Stimulated activated CD8-positive, alpha-beta memory T cell treated with anti-CD3 and anti-CD28 coated beads, Interleukin-7, amount 100 ng/mL, for 48 hours (primary cell): ENCODE measurements around the gene PDZRN4.
"Not testable (repeated sequence)": the region's sequence is repeated elsewhere in the genome, so short reads cannot be mapped to it uniquely, and the experiment has no call there.

Source experiments
- DNase-seq, 2 donors: peaks; one replicate each; pipeline ENCODE4 v3.0.0-alpha.2; 2020; ENCODE audit warnings: low read depth in 1 of 2; ENCODE audit errors: extremely low read depth in 1 of 2

Gene PDZRN4

GRCh38 chr12:41504976-41505375 lies 316.9 kb downstream of the PDZRN4 start:
- DNase-seq = no peak

GRCh38 chr12:41507286-41507685 lies 319.2 kb downstream of the PDZRN4 start:
- DNase-seq = no peak

- DNase-seq = no peak
Measured at GRCh38 chr12:41509271-41510055, 321.3 kb downstream of the PDZRN4 start.

DNA sequence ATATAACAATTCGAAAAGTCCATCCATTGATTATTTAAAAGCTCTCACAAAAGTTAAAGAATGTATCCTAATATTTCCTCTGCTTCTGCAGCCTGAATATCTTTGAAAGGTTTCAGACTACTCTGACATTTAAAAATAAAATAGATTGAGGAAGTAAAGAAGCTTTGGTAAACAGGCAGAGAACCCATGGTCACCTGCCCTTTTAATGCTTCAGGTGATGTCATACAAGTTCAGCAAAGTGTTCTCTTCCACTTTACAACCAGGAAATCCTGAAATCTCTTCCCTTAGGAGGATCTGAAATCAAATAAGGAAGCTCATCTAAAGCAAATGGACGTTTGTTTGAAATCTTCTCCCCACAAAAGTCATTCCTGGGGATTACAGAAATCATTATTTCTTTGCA lies 322.4 kb downstream of the PDZRN4 start:
- DNase-seq = no peak

- no peak for DNase-seq
Measured at GRCh38 chr12:41511247-41511646, 323.1 kb downstream of the PDZRN4 start.

DNA sequence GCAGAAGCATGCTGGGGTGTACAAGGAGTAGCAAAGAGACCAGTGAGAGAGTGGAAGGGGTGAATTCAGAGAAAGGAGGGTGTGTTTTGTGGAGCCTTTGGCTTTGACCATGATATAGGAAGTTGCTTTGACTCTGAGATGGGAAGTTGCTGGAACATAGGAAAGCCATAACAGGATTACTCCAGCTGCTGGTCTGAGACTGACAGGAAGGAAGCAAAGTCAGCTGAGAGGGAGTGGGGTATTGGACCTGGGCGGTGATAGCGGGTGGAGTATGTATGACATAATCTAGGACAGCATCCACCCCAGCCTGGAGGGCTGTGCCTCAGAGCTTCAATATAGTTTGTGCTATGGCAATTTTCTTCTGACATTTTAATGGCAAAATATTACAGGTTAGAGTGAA lies 324.4 kb downstream of the PDZRN4 start:
- DNase-seq = no peak

- no peak for DNase-seq
Measured at GRCh38 chr12:41514021-41514777, 326.1 kb downstream of the PDZRN4 start.

DNA sequence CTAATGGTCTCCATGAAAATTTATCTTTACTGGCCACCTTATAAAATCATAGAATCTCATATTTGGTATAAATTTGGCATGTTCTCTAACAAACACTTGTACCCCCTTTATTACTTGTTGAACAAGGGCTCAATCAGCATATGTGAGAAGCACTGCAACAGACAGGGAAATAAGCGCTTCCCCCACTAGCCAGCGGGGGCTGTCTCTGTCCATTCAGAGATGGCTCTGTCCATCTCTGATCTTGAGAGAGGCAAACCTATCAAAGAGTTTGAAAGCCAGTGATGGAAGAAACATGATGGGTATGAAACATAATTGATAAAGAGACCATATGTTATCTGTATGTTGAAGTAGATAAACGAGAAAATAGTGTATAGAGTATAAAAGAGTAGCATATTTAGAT lies 326.8 kb downstream of the PDZRN4 start:
- no peak for DNase-seq

DNA sequence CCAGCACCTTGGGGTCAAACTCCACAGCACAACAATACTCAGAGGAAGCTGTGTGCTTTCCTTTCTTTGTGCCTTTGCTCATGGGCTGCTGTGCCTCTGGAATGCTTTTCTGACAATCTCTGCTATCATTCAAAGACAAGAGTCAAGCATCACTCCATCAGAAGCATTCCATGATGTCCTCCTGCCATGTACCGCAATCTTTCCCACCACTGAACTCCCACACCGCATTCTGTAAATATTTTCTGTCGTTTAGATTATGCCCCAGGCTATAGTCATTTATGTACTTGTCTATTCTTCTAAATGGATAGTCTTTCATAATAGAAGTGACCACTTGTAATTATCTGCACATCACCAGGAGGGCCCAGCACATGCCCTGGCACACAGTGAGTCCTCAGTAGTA lies 327.8 kb downstream of the PDZRN4 start:
- no peak for DNase-seq

DNA sequence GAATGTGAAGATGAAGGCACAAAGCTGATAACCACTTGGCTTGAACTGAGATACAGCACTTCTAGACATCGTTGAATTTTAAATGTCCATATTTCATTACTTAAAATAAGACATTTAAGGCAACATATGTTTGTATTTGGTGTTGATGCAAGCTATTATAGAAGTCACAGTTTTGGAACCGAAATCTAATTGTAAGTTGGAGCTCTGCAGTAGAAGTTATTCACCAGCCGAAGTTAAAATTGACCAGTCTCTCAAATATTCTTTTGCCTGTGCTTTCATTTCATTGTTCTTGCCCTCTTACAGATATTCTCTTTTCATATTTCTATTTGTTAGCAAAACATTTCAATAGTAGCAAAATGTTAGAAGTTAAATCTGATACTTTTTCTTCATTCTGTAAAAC lies 332.7 kb downstream of the PDZRN4 start:
- no peak for DNase-seq

GRCh38 chr12:41521872-41522379 lies 333.8 kb downstream of the PDZRN4 start:
- DNase-seq = no peak

DNA sequence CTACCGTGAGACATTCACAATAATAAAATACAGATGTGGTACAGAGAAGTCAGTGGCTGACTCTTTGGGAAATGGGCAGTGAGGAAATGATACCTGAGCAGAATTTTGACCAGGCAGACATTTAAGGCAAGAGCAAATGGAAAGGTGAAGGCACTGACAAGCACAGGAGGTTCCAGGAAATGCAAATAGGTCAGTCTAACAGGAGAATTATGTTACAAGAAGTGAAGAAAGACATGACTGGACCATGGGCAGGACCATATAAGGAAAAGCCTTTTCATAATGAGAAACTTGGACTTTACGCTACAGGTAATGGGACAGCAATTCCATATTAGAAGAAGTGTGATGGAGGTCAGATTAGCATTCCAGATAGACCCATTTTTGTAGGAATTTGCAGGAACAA lies 338.9 kb downstream of the PDZRN4 start:
- DNase-seq = no peak

GRCh38 chr12:41527534-41528116 lies 339.5 kb downstream of the PDZRN4 start:
- DNase-seq = no peak

DNA sequence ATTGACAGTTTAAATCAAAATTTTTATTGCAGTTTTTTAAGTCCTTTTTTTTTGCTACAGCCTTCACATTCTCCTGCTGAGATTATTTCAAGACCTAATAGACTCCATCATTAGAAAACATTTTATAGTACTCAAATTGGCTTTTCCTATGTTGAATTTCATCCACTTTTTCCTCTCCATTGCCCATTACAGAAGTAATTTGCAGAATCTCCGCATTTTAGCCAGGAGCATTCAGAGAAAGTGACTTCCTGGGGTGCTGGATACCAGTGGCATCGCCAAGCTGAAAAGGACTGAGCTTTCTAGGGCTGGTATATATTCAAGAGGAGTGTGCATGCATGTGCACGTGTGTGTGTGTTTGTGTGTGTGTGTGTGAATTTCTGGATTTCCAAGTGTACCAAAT lies 340.8 kb downstream of the PDZRN4 start:
- no peak for DNase-seq

- no peak for DNase-seq
Measured at GRCh38 chr12:41530441-41530840, 342.3 kb downstream of the PDZRN4 start.

- DNase-seq = no peak
Measured at GRCh38 chr12:41531147-41531829, 343.2 kb downstream of the PDZRN4 start.

DNA sequence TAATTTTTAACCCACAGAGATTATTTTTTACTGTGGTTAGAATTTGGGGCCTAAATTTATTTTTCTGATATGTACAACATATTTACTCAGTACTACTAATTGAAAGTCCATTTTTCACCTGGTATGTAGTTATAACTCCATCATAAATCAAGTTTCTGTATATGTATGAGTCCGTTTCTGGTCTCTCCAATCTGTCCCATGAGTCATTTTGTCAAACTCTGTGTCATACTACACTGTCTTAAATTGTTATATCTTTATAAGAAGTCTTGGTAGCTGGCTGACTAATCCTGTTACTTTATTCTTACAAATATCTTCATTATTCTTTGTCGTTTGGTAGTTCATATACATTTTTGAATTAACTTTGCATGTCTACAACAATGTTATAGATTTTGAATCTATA lies 344.0 kb downstream of the PDZRN4 start:
- no peak for DNase-seq

DNA sequence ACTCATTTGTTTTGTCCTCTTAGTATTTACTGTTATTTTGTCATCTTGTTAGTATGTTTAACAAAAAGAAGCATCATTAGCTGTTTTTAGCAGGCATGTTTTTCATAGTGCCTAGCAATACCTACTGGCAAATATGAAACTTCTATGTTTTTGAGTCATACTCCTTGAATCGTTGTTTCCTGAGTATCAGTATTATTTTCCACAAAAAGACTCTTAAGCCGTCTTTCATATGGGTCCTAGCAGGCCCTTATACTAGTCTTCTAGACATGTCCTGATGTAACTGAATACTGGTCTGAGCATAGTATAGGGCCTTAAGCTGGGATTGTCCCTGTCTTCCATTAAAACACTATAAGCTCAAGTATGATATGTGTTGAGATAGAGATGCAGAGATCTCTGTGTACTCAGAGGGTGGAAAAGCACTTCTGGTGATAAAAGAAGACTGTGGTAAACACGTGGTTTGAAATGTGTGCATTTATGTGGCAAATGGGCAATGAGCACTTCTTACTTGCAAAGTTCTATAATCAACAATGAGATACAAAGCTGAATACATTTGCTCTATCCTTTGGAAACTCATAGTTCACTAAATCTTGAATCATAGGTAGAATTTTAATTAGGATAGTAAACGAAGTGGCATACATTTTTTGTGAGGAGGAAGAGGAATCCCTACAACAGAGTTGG lies 348.8 kb downstream of the PDZRN4 start:
- DNase-seq = no peak

- DNase-seq = no peak
Measured at GRCh38 chr12:41537522-41537921, 349.4 kb downstream of the PDZRN4 start.

GRCh38 chr12:41545761-41546160 lies 357.6 kb downstream of the PDZRN4 start:
- no peak for DNase-seq

DNA sequence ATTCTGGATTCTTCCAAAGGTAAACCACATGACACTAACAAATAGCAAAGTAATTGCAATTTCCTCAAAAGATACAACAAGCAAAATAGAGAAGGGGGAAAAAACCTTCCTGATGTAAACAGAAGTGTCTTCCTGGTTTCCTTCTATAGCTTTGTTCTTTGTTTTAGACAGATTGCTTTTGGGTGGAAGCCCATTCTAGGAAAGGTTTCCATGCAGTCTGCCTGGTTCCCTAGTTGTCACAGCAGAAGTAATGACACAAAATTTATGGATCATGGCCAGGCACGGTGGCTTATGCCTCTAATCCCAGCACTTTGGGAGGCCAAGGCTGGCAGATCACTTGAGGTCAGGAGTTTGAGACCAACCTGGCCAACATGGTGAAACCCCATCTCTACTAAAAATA lies 359.0 kb downstream of the PDZRN4 start:
- DNase-seq = not testable (repeated sequence)
